ENCODE measurements around the gene FRMPD3.

GRCh38 chrX:107493141-107493540, 43.7 kb downstream of the FRMPD3 start:
- TF ChIP-seq POLR2AphosphoS5 (IDR thresholded peaks at IDR 0.05) (no peak), CTCF (IDR thresholded peaks at IDR 0.05) (no peak), POLR2A (IDR thresholded peaks at IDR 0.05) (no peak)
